GM19463 (cell line): ENCODE data around the gene RNF31.
"Not testable (repeated sequence)": the region's sequence is repeated elsewhere in the genome, so short reads cannot be mapped to it uniquely, and the experiment has no call there.

Experiments
- ATAC-seq: cut with Tn5 transposase; IDR thresholded peaks from one replicate; pipeline ENCODE4 v1.9.1; 2021; ENCODE audit warnings: mild to moderate bottlenecking, moderate library complexity; ENCODE audit not compliant: unreplicated experiment

RNF31 gene

GRCh38 chr14:24146978-24147760 is at the start of gene RNF31:
Gene RNF31, plus strand, starts transcription at chr14:24147498. Its CDS starts 201 bp downstream, at chr14:24147699.
- ATAC-seq: peak; percentile 83

- no peak for ATAC-seq
Measured at GRCh38 chr14:24098229-24098926, 48.9 kb upstream of the RNF31 start.

GRCh38 chr14:24098927-24099813 is 48.1 kb upstream of the RNF31 start:
- ATAC-seq: no peak

- ATAC-seq: no peak
Measured at GRCh38 chr14:24100197-24100981, 46.9 kb upstream of the RNF31 start.

GRCh38 chr14:24100982-24101494 is 46.3 kb upstream of the RNF31 start:
- no peak for ATAC-seq

GRCh38 chr14:24102357-24103048 is 44.8 kb upstream of the RNF31 start:
- ATAC-seq: no peak

GRCh38 chr14:24103451-24103850 is 43.8 kb upstream of the RNF31 start:
- no peak for ATAC-seq

- not testable (repeated sequence) for ATAC-seq
Measured at GRCh38 chr14:24105609-24106239, 41.6 kb upstream of the RNF31 start.

GRCh38 chr14:24106672-24107271 is 40.5 kb upstream of the RNF31 start:
- ATAC-seq: no peak

GRCh38 chr14:24108336-24108874 is 38.9 kb upstream of the RNF31 start:
- ATAC-seq: peak; percentile 31

- ATAC-seq: no peak
Measured at GRCh38 chr14:24110060-24110459, 37.2 kb upstream of the RNF31 start.

GRCh38 chr14:24110523-24110922 is 36.8 kb upstream of the RNF31 start:
- ATAC-seq: no peak

GRCh38 chr14:24113379-24113800 is 33.9 kb upstream of the RNF31 start:
- no peak for ATAC-seq

- peak; percentile 26 for ATAC-seq
Measured at GRCh38 chr14:24113801-24114531, 33.3 kb upstream of the RNF31 start.

GRCh38 chr14:24114532-24115421 is 32.5 kb upstream of the RNF31 start, which contains the start of the genes DCAF11 and NRL:
Gene DCAF11, plus strand, starts transcription at chr14:24114777. Its CDS starts 818 bp downstream, at chr14:24115595.
Gene NRL, minus strand, starts transcription at chr14:24114949. Its CDS starts 32,101 bp downstream, at chr14:24082848.
- peak; percentile 80 for ATAC-seq

- ATAC-seq: no peak
Measured at GRCh38 chr14:24115422-24116127, 31.7 kb upstream of the RNF31 start.
